Transverse colon (tissue), 4 donors: Measurements from ENCODE around the gene MDC1. TPM values are rescaled to one million over a fixed set of nuclear protein-coding genes. Genes with fewer than 3 reads are reported as not detected.

Source experiments
- DNase-seq: peaks from one replicate; pipeline ENCODE4 v3.0.0-alpha.2; 2019
- H3K27ac ChIP-seq, 4 donors: fragments of 200-600 bp; sonication (generic); 2 replicates each; pipeline ENCODE4 v1.5.1; 2016 to 2018; ENCODE audit warnings: inconsistent platforms in 4 of 4
- H3K27me3 ChIP-seq: fragments of 200-600 bp; sonication (generic); 2 replicates; pipeline ENCODE4 v1.5.1; 2017; ENCODE audit warnings: inconsistent platforms
- H3K36me3 ChIP-seq, 4 donors: fragments of 200-600 bp; sonication (generic); 2 replicates each; pipeline ENCODE4 v1.5.1; 2017 to 2019; ENCODE audit warnings: inconsistent platforms in 4 of 4
- H3K4me1 ChIP-seq, 4 donors: fragments of 200-600 bp; sonication (generic); 2 replicates each; pipeline ENCODE4 v1.5.1; 2017 to 2020; ENCODE audit warnings: inconsistent platforms in 4 of 4
- H3K4me3 ChIP-seq, 4 donors: fragments of 200-600 bp; sonication (generic); 1 replicate in 1 of 4; 2 replicates in 3 of 4; pipeline versions ENCODE4 v1.5.1 to v1.6.1; 2017 to 2019; ENCODE audit warnings: inconsistent platforms in 4 of 4
- H3K9me3 ChIP-seq, 2 donors: fragments of 200-600 bp; sonication (generic); 2 replicates each; pipeline ENCODE4 v1.5.1; 2017 to 2019; ENCODE audit warnings: inconsistent platforms in 2 of 2
- CTCF ChIP-seq, 5 experiments: fragments of 200-600 bp in 3 of 5; fragments of 450-650 bp in 2 of 5; sonication (generic) in 3 of 5; IDR thresholded peaks; 1 replicate in 2 of 5; 2 replicates in 3 of 5; pipeline ENCODE4 v1.5.1; 2016 to 2017; ENCODE audit warnings: antibody characterized with exemption in 5 of 5, inconsistent platforms in 3 of 5, mild to moderate bottlenecking in 2 of 5, moderate library complexity in 1 of 5
- EP300 ChIP-seq: sonication (generic); formaldehyde crosslinking; IDR thresholded peaks from one replicate; pipeline ENCODE4 v1.6.1; 2017; ENCODE audit warnings: antibody characterized with exemption, low read depth
- POLR2A ChIP-seq: fragments of 450-650 bp; IDR thresholded peaks from one replicate; pipeline ENCODE4 v1.6.1; 2016; ENCODE audit warnings: antibody characterized with exemption, mild to moderate bottlenecking, moderate library complexity
- POLR2AphosphoS5 ChIP-seq, 3 donors: sonication (generic); formaldehyde crosslinking; IDR thresholded peaks; one replicate each; pipeline ENCODE4 v1.6.1; 2016; ENCODE audit warnings: antibody characterized with exemption in 3 of 3
- WGBS, 2 donors: methylation state at CpG; one replicate each; pipeline ENCODE4 v1.1.5; 2018; ENCODE audit warnings: low coverage in 1 of 2; 5-methylcytosine and 5-hydroxymethylcytosine counted together
- in situ Hi-C, 4 donors: fragments of 200-750 bp; cut with MboI; loops; one replicate each; pipeline versions ENCODE4 v1.15.0 to v1.15.1; 2017; ENCODE audit warnings: low sequenced_read_pairs in 3 of 4, low pct_ligation_motif_present in 1 of 4, low pct_unique_long_range_greater_than_20kb in 1 of 4
- intact Hi-C: fragments of 100-400 bp; cut with DNase I; formaldehyde crosslinking; loops from one replicate; pipeline ENCODE4 v1.15.1; 2023; ENCODE audit warnings: low total_unique reads
- total RNA-seq, 4 donors: library from RNA; depleted of rRNA; stranded (reverse); fragments of >200 nt; gene quantifications; one replicate each; pipeline ENCODE4 v1.1.0, GENCODE V29; 2016

Gene MDC1
- total RNA-seq, 4 donors from 2014 or later = 3.1 to 13.5 (median 9.7) TPM

GRCh38 chr6:30709101-30709868, 7.8 kb downstream of the MDC1 start:
- DNase-seq = no peak
- no peak overlapping the region for H3K4me3 ChIP-seq
- no peaks in the 10 kb centered on the region for H3K27me3 ChIP-seq
- H3K36me3 ChIP-seq = peaks cover 0 to 14% (median 4%) of the 10 kb centered on the region in 4 donors
- TF ChIP-seq CTCF (IDR thresholded peaks at IDR 0.05) = no peak
- no peak overlapping the region for H3K27ac ChIP-seq
- intact Hi-C loops = no loop called here
- H3K4me1 ChIP-seq = no peaks in the 10 kb centered on the region
- H3K9me3 ChIP-seq = no peaks in the 10 kb centered on the region
- in situ Hi-C loops = no loop called here
- WGBS, 2 donors = 80 to 88% methylated on average over 1 to 2 of the region's 2 CpGs

- H3K4me3 ChIP-seq = no peak overlapping the region
- 67 to 68% methylated on average over 6 of the region's 6 CpGs for WGBS, 2 donors
- H3K9me3 ChIP-seq = no peaks in the 10 kb centered on the region
- TF ChIP-seq POLR2A (no peak), POLR2AphosphoS5 (IDR thresholded peaks at IDR 0.05) (no peak), CTCF (IDR thresholded peaks at IDR 0.05) (no peak), EP300 (no peak)
- no peaks in the 10 kb centered on the region for H3K4me1 ChIP-seq
- intact Hi-C loops = no loop called here
- no peaks in the 10 kb centered on the region for H3K27me3 ChIP-seq
- in situ Hi-C loops = no loop called here
- H3K36me3 ChIP-seq = peaks cover 0 to 6% (median 1%) of the 10 kb centered on the region in 4 donors
- H3K27ac ChIP-seq = no peak overlapping the region
- DNase-seq = no peak
Measured at GRCh38 chr6:30707281-30707850, 9.7 kb downstream of the MDC1 start.

GRCh38 chr6:30705620-30706019, 11.5 kb downstream of the MDC1 start:
- no peak for DNase-seq
- no peak for TF ChIP-seq POLR2AphosphoS5 (IDR thresholded peaks at IDR 0.05)
- TF ChIP-seq CTCF (IDR thresholded peaks at IDR 0.05) = no peak
- no peak for TF ChIP-seq POLR2A
- TF ChIP-seq EP300 = no peak
- H3K36me3 ChIP-seq = no peaks in the 10 kb centered on the region
- no peak overlapping the region for H3K4me3 ChIP-seq
- no peak overlapping the region for H3K27ac ChIP-seq
- H3K9me3 ChIP-seq = no peaks in the 10 kb centered on the region
- intact Hi-C loops = no loop called here
- in situ Hi-C loops = no loop called here
- no peaks in the 10 kb centered on the region for H3K4me1 ChIP-seq
- WGBS, 2 donors = 95 to 100% methylated on average over 2 to 4 of the region's 4 CpGs
- no peaks in the 10 kb centered on the region for H3K27me3 ChIP-seq

GRCh38 chr6:30703821-30704220, 13.3 kb downstream of the MDC1 start:
- no peak overlapping the region for H3K27ac ChIP-seq
- H3K9me3 ChIP-seq = no peaks in the 10 kb centered on the region
- no peak for DNase-seq
- WGBS, 2 donors = 88% methylated on average over 4 of the region's 4 CpGs; no CpG with 5 or more reads in 1 of the 2 donors
- no peaks in the 10 kb centered on the region for H3K36me3 ChIP-seq
- intact Hi-C loops (no loop called here), in situ Hi-C loops (no loop called here)
- no peaks in the 10 kb centered on the region for H3K27me3 ChIP-seq
- TF ChIP-seq CTCF (IDR thresholded peaks at IDR 0.05) (no peak), EP300 (no peak), POLR2AphosphoS5 (IDR thresholded peaks at IDR 0.05) (no peak), POLR2A (no peak)
- H3K4me3 ChIP-seq = no peak overlapping the region
- H3K4me1 ChIP-seq = no peaks in the 10 kb centered on the region
